Colonic mucosa (tissue), 4 donors: ENCODE results near the gene KCNH2. TPM values are rescaled to one million over a fixed set of nuclear protein-coding genes. Genes with fewer than 3 reads are reported as not detected.

Experiments
- DNase-seq: peaks from one replicate; pipeline ENCODE4 v3.0.0-alpha.2; 2020
- H3K27ac ChIP-seq: fragments of 200-600 bp; one replicate; pipeline ENCODE4 v1.8.0; 2021
- H3K27me3 ChIP-seq: fragments of 200-600 bp; one replicate; pipeline ENCODE4 v1.8.0; 2021
- H3K36me3 ChIP-seq: fragments of 200-600 bp; one replicate; pipeline ENCODE4 v1.8.0; 2021
- H3K4me1 ChIP-seq: fragments of 200-600 bp; one replicate; pipeline ENCODE4 v1.8.0; 2021; ENCODE audit warnings: mild to moderate bottlenecking
- H3K4me3 ChIP-seq: fragments of 200-600 bp; one replicate; pipeline ENCODE4 v1.8.0; 2021
- H3K9ac ChIP-seq, 2 donors: one replicate each; pipeline ENCODE4 v1.7.0; 2013; ENCODE audit warnings: control low read depth in 2 of 2, low read depth in 2 of 2, low read length in 2 of 2
- H3K9me3 ChIP-seq: fragments of 200-600 bp; one replicate; pipeline ENCODE4 v1.8.0; 2021
- CTCF ChIP-seq: fragments of 200-600 bp; IDR thresholded peaks from one replicate; pipeline ENCODE4 v1.8.0; 2022; ENCODE audit warnings: antibody characterized with exemption, mild to moderate bottlenecking
- intact Hi-C: fragments of 100-400 bp; cut with DNase I; formaldehyde crosslinking; loops from one replicate; pipeline ENCODE4 v1.14.1; 2022
- total RNA-seq, 2 donors: library from RNA; stranded (reverse); fragmentation: NEBNext Ultra II Directional in 1 of 2; extraction: Animal tissue kit (Norgen Biotek cat#: 25700) in 1 of 2; gene quantifications; one replicate each; pipeline ENCODE4 v1.2.1, GENCODE V29; 2021
- donor health status: healthy.
- donor health status: DM: no; HTN: no; CAD: no.
- donor health status: DM: no; HTN: no; CAD: no.

KCNH2 gene
- total RNA-seq, 2 donors from 2014 or later, result 3.3 to 8.8 TPM

- Histone ChIP-seq H3K27ac (no peak overlapping the region), H3K9me3 (no peaks in the 10 kb centered on the region), H3K36me3 (no peaks in the 10 kb centered on the region), H3K27me3 (peaks cover 21% of the 10 kb centered on the region), H3K4me1 (no peaks in the 10 kb centered on the region), H3K9ac (no peak overlapping the region), H3K4me3 (no peak overlapping the region)
- intact Hi-C loops, result loop anchor here (10.0 kb wide), 1 partner anchor 195 kb away; no protein-coding TSS in a partner anchor
- TF ChIP-seq CTCF, result no peak
- no peak for DNase-seq
These were observed 1.7 kb upstream of the KCNH2 start for GRCh38 chr7:150979713-150980390.

GRCh38 chr7:150977382-150978125 is 567 bp downstream of the KCNH2 start:
- H3K9ac ChIP-seq, result no peak overlapping the region
- H3K27me3 ChIP-seq, result peaks cover 21% of the 10 kb centered on the region
- intact Hi-C loops, result no loop called here

GRCh38 chr7:150976529-150977381 is 1.4 kb downstream of the KCNH2 start:
- DNase-seq, result no peak
- Histone ChIP-seq H3K4me3 (no peak overlapping the region), H3K9me3 (no peaks in the 10 kb centered on the region), H3K36me3 (no peaks in the 10 kb centered on the region), H3K27me3 (peaks cover 21% of the 10 kb centered on the region), H3K27ac (no peak overlapping the region), H3K4me1 (no peaks in the 10 kb centered on the region), H3K9ac (no peak overlapping the region)
- intact Hi-C loops, result no loop called here
- no peak for TF ChIP-seq CTCF

More at GRCh38 chr7:150977382-150978125, 567 bp downstream of the KCNH2 start:
- H3K4me1 ChIP-seq, result no peaks in the 10 kb centered on the region
- DNase-seq, result no peak
- H3K36me3 ChIP-seq, result no peaks in the 10 kb centered on the region
- TF ChIP-seq CTCF, result no peak
- no peak overlapping the region for H3K27ac ChIP-seq
- no peaks in the 10 kb centered on the region for H3K9me3 ChIP-seq
- no peak overlapping the region for H3K4me3 ChIP-seq

GRCh38 chr7:150975536-150976319 is 2.4 kb downstream of the KCNH2 start:
- H3K36me3 ChIP-seq, result no peaks in the 10 kb centered on the region
- no peak for TF ChIP-seq CTCF
- peaks cover 18% of the 10 kb centered on the region for H3K27me3 ChIP-seq
- no peaks in the 10 kb centered on the region for H3K9me3 ChIP-seq
- H3K27ac ChIP-seq, result no peak overlapping the region
- intact Hi-C loops, result no loop called here
- H3K9ac ChIP-seq, result peak overlapping the region; percentile 43 to 51
- H3K4me1 ChIP-seq, result no peaks in the 10 kb centered on the region
- peak overlapping the region; percentile 42 for H3K4me3 ChIP-seq
- peak; percentile 67 for DNase-seq
